ENCODE measurements around the gene KAZN.

GRCh38 chr1:14773396-14774025 lies 175.0 kb downstream of the KAZN start:
- TF ChIP-seq CTCF (IDR thresholded peaks at IDR 0.05) (no peak), POLR2A (IDR thresholded peaks at IDR 0.05) (no peak)

Data from body of pancreas (tissue), 4 donors.